Activated CD8-positive, alpha-beta T cell treated with anti-CD3 and anti-CD28 coated beads for 36 hours (primary cell): Measurements from ENCODE around the gene IL1RL2. TPM values are rescaled to one million over a fixed set of nuclear protein-coding genes. Genes with fewer than 3 reads are reported as not detected.

Experiments used
- ATAC-seq: fragments of 200-7000 bp; cut with Tn5 transposase; one replicate; pipeline ENCODE4 v1.10.0; 2021; ENCODE audit warnings: mild to moderate bottlenecking, moderate library complexity
- CTCF ChIA-PET: fragments of 350-600 bp; sonication (Branson Sonifier 250); formaldehyde crosslinking; loops from one replicate; lab custom pipeline; 2021; ENCODE audit warnings: antibody characterized with exemption; lab: Charles Lee
- POLR2A ChIA-PET: fragments of 350-600 bp; sonication (Branson Sonifier 250); formaldehyde crosslinking; loops from one replicate; lab custom pipeline; 2021; ENCODE audit warnings: antibody characterized with exemption; lab: Charles Lee
- DNase-seq: peaks from one replicate; pipeline ENCODE4 v3.0.0-alpha.2; 2020
- H3K27ac Mint-ChIP-seq: one replicate; pipeline ENCODE4 v1.8.0; 2021; ENCODE audit warnings: mild to moderate bottlenecking, mixed read lengths
- H3K27me3 Mint-ChIP-seq: one replicate; pipeline ENCODE4 v1.8.0; 2021; ENCODE audit warnings: mixed read lengths
- H3K36me3 Mint-ChIP-seq: one replicate; pipeline ENCODE4 v1.8.0; 2021; ENCODE audit warnings: low read depth, mixed read lengths
- H3K4me1 Mint-ChIP-seq: one replicate; pipeline ENCODE4 v1.8.0; 2021; ENCODE audit warnings: low read depth, mixed read lengths
- H3K4me3 Mint-ChIP-seq: one replicate; pipeline ENCODE4 v1.8.0; 2021; ENCODE audit warnings: mild to moderate bottlenecking, moderate library complexity, mixed read lengths
- H3K9me3 Mint-ChIP-seq: one replicate; pipeline ENCODE4 v1.8.0; 2021; ENCODE audit warnings: mixed read lengths
- intact Hi-C: fragments of 100-400 bp; cut with micrococcal nuclease; formaldehyde crosslinking; loops from one replicate; pipeline ENCODE4 v1.10.0; 2022
- total RNA-seq, 2 experiments: library from RNA; stranded (reverse); gene quantifications; one replicate each; pipeline ENCODE4 v1.2.3, GENCODE V29; 2021
- TF ChIP-seq, protein P1 (sequence below): fragments of 200-600 bp; IDR thresholded peaks from one replicate; pipeline ENCODE4 v1.8.0; 2022; ENCODE audit warnings: antibody characterized with exemption, mild to moderate bottlenecking

The IL1RL2 gene
- total RNA-seq, 2 experiments from 2014 or later: not detected

DNA sequence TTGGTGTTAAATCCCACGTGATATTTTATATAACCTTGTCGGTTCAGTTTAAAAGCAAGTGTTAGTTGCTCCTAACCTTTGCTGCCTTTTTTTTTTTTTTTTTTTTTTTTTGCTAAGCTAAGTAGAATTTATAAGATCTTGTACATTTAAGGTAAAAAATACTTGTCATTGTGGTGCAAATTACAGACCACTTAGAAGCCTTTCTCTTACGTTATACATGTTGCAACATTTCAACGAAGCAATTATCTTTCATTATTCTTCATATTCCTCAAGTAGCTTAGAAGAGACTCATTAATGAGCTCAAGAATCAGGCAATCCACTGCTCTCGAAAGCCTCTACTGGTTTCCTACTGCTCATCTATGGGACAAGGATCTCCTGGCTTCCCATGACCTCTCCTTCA is 14.9 kb upstream of the IL1RL2 start:
- Mint-ChIP-seq H3K9me3 (no peaks in the 10 kb centered on the region), H3K27me3 (peaks cover 2% of the 10 kb centered on the region), H3K4me3 (no peak overlapping the region), H3K4me1 (peaks cover 3% of the 10 kb centered on the region), H3K36me3 (no peaks in the 10 kb centered on the region), H3K27ac (no peak overlapping the region)
- DNase-seq: no peak
- no peak for ATAC-seq
- TF ChIP-seq, protein P1, sequence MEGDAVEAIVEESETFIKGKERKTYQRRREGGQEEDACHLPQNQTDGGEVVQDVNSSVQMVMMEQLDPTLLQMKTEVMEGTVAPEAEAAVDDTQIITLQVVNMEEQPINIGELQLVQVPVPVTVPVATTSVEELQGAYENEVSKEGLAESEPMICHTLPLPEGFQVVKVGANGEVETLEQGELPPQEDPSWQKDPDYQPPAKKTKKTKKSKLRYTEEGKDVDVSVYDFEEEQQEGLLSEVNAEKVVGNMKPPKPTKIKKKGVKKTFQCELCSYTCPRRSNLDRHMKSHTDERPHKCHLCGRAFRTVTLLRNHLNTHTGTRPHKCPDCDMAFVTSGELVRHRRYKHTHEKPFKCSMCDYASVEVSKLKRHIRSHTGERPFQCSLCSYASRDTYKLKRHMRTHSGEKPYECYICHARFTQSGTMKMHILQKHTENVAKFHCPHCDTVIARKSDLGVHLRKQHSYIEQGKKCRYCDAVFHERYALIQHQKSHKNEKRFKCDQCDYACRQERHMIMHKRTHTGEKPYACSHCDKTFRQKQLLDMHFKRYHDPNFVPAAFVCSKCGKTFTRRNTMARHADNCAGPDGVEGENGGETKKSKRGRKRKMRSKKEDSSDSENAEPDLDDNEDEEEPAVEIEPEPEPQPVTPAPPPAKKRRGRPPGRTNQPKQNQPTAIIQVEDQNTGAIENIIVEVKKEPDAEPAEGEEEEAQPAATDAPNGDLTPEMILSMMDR: no peak
- intact Hi-C loops: no loop called here
- POLR2A ChIA-PET: no interaction called here
- CTCF ChIA-PET: interaction anchor here (1.8 kb wide), 1 partner anchor 69 kb away, joined by 7 read pairs; no protein-coding TSS in a partner anchor

DNA sequence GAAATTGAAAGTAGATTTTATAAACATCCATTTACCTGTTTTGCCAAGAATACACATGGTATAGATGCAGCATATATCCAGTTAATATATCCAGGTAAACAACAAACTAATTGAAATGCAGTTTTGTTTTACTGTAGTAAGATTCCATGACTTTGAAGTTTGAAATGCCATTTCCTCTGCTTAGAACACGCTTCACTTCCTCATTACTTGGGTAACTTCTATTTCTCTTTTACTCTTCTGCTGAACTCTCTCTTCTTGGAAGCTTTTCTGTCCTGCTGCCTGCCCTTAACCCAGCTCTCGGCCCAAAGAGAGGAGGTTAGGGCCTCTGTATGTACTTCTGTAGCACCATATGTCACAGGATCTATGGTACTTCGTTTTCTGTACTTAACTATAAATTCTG is 14.1 kb upstream of the IL1RL2 start:
- ChIA-PET CTCF (interaction anchor here (1.8 kb wide), 1 partner anchor 68 kb away, joined by 7 read pairs; no protein-coding TSS in a partner anchor), POLR2A (no interaction called here)
- DNase-seq: no peak
- Mint-ChIP-seq H3K9me3 (no peaks in the 10 kb centered on the region), H3K27me3 (peaks cover 2% of the 10 kb centered on the region), H3K4me1 (peaks cover 3% of the 10 kb centered on the region), H3K36me3 (no peaks in the 10 kb centered on the region), H3K27ac (no peak overlapping the region), H3K4me3 (no peak overlapping the region)
- no peak for ATAC-seq
- TF ChIP-seq, protein P1: no peak
- intact Hi-C loops: no loop called here

DNA sequence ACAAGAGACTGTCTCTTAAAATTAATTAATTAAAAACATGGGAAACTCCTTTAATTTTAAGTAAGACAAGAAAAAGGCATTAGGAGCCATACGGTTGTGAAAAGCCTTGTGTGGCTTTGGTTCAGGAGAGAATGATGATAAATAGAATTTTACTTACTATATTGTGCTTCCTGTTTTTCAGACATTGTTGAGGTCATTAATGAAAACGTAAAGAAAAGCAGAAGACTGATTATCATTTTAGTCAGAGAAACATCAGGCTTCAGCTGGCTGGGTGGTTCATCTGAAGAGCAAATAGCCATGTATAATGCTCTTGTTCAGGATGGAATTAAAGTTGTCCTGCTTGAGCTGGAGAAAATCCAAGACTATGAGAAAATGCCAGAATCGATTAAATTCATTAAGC is 10.7 kb upstream of the IL1RL2 start:
- Mint-ChIP-seq H3K27me3 (peaks cover 6% of the 10 kb centered on the region), H3K9me3 (no peaks in the 10 kb centered on the region), H3K4me3 (no peak overlapping the region), H3K36me3 (no peaks in the 10 kb centered on the region), H3K4me1 (peaks cover 3% of the 10 kb centered on the region), H3K27ac (no peak overlapping the region)
- TF ChIP-seq, protein P1: no peak
- DNase-seq: no peak
- POLR2A ChIA-PET: no interaction called here
- intact Hi-C loops: no loop called here
- CTCF ChIA-PET: no interaction called here
- no peak for ATAC-seq

DNA sequence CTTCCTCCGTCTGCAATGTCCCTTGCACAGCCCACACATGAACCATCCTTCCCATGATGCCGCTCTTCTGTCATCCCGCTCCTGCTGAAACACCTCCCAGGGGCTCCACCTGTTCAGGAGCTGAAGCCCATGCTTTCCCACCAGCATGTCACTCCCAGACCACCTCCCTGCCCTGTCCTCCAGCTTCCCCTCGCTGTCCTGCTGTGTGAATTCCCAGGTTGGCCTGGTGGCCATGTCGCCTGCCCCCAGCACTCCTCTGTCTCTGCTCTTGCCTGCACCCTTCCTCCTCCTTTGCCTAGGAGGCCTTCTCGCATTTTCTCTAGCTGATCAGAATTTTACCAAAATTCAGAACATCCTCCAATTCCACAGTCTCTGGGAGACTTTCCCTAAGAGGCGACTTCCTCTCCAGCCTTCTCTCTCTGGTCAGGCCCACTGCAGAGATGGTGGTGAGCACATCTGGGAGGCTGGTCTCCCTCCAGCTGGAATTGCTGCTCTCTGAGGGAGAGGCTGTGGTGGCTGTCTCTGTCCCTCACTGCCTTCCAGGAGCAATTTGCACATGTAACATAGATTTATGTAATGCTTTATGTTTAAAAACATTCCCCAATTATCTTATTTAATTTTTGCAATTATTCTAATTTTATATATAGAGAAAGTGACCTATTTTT is 8.9 kb upstream of the IL1RL2 start:
- no peak overlapping the region for H3K4me3 Mint-ChIP-seq
- intact Hi-C loops: no loop called here

DNA sequence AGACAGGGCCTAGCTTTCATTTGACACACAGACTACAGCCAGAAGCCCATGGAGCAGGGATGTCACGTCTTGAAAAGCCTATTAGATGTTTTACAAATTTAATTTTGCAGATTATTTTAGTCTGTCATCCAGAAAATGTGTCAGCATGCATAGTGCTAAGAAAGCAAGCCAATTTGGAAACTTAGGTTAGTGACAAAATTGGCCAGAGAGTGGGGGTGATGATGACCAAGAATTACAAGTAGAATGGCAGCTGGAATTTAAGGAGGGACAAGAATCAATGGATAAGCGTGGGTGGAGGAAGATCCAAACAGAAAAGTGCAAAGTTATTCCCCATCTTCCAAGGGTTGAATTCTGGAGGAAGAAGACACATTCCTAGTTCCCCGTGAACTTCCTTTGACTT is 7.8 kb upstream of the IL1RL2 start:
- H3K27ac Mint-ChIP-seq: no peak overlapping the region
- CTCF ChIA-PET: interaction anchor here (0.9 kb wide), 1 partner anchor 61 kb away, joined by 3 read pairs; no protein-coding TSS in a partner anchor
- POLR2A ChIA-PET: interaction anchor here (0.6 kb wide), 2 partner anchors 187 to 711 kb away, joined by 3 read pairs; partner anchors contain the start of gene IL1R2
- no peak for ATAC-seq
- no peaks in the 10 kb centered on the region for H3K9me3 Mint-ChIP-seq
- TF ChIP-seq, protein P1: no peak
- peaks cover 16% of the 10 kb centered on the region for H3K27me3 Mint-ChIP-seq
- no peaks in the 10 kb centered on the region for H3K4me1 Mint-ChIP-seq
- intact Hi-C loops: no loop called here
- DNase-seq: no peak
- H3K4me3 Mint-ChIP-seq: no peak overlapping the region
- H3K36me3 Mint-ChIP-seq: no peaks in the 10 kb centered on the region

More for the DNA sequence above, 8.9 kb upstream of the IL1RL2 start:
- peaks cover 14% of the 10 kb centered on the region for H3K27me3 Mint-ChIP-seq
- no peak for DNase-seq
- H3K9me3 Mint-ChIP-seq: no peaks in the 10 kb centered on the region
- ChIA-PET POLR2A (no interaction called here), CTCF (interaction anchor here (0.9 kb wide), 2 partner anchors 20 to 62 kb away, joined by 3 read pairs; no protein-coding TSS in a partner anchor)
- H3K36me3 Mint-ChIP-seq: no peaks in the 10 kb centered on the region
- TF ChIP-seq, protein P1: no peak
- H3K4me1 Mint-ChIP-seq: peaks cover 1% of the 10 kb centered on the region
- ATAC-seq: no peak
- H3K27ac Mint-ChIP-seq: no peak overlapping the region
